IPS-11a (cell line): ENCODE data around the gene ETNK1.
"Not testable (repeated sequence)": the region's sequence is repeated elsewhere in the genome, so short reads cannot be mapped to it uniquely, and the experiment has no call there.

ENCODE experiments used
- H3K4me3 ChIP-seq: one replicate; pipeline ENCODE4 v1.5.1; 2013; ENCODE audit warnings: low read depth, low read length, control low read depth

Gene ETNK1

DNA sequence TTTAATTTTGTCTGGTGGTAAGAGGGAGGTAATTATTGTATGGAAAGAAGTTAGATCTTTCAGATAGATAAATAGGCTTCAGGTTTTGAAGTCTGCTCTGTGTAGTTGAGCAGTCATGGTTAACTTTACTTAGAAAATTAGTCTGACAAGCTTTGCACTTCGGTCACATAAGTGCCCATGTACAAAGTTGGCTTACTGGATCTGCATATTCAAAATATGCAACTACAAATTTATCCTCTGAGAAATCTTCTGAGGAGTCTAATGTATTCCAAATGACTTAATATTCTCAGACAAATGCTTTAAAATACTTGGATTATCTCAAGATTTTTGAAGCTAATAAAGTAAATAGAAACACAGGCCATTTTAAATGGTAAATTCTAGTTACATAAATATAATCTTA, 61.2 kb downstream of the ETNK1 start:
- no peak overlapping the region for H3K4me3 ChIP-seq

DNA sequence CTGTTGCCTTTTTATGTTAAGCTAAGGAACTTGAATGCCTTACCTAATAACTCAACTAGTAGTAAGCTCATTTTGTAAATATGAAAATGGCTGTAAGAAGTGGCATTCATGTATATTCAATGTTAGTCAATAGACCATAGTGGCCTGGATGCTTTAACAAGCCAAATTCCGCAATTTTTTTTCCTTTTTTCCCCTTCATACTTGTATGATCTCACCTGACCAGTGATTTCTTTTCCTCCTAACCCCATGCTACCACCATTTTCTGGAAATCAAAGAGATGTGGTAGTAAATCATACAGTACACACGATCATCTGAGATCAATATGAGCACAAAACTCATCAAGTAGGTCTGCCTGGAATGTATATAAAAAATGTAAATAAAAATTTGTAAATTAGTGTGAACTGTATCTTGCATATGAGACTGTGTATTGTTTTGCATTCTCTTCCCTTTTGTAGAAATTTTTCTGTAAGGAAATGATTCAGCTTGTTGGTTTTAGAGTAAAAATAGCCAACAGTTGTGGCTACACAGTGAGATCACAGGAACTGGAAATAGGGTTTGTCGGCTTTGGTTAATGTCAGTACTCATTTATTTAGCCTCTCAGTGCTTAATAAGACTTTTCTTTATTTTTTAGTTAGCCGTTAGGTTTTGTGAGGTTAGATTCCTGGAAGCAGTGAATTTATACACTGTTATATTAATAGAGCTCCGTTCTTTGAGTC, 62.5 kb downstream of the ETNK1 start:
- H3K4me3 ChIP-seq = no peak overlapping the region

DNA sequence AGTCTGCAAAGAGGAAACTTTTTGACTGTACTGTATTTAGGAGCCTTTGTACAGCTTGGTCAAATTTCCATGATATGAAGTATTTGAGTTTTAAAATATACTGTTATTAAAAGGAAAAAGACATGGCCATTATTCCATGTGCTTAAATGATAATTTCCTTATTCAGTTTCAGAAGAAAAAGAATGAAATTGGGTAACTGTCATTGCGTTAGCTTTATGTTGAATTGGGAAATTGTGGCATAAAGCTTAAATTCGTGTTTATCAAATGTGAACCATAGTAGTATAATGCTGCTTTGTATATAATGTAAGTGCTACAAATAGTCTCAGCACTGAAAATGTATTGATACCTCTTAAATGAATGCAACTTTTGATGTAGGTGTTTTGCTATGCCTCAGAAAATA, 64.9 kb downstream of the ETNK1 start:
- H3K4me3 ChIP-seq = no peak overlapping the region

DNA sequence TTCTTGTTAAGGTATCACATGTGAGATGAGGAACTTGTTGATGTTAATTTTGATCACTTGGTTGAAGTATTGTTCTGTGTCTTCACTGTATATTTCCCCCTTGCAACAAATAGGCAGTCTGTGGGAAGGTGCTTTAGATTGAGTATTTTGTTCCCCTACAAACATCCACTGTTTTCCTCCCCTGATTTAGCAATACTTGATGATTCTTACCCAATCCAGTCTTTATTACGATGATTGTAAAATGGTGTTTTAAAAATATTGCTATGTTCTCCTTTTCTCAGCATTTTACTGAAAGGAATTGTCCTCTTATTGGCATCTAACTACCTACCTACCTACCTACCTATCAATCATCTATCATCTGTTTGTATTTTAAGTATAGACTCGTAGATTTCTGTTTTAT, 66.3 kb downstream of the ETNK1 start:
- H3K4me3 ChIP-seq = no peak overlapping the region

DNA sequence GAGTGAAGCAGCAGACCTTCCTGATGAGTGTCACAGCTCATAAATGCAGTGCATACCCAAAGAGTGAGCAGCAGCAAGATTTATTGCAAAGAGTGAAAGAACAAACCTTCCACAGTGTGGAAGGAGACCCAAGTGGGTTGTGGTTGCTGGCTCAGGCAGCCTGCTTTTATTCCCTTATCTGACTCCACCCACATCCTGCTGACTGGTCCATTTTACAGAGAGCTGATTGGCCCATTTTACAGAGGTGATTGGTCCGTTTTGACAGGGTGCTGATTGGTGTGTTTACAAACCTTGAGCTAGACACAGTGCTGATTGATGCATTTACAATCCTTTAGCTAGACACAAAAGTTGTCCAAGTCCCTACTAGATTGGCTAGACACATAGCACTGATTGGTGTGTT, 67.5 kb downstream of the ETNK1 start:
- not testable (repeated sequence) for H3K4me3 ChIP-seq

DNA sequence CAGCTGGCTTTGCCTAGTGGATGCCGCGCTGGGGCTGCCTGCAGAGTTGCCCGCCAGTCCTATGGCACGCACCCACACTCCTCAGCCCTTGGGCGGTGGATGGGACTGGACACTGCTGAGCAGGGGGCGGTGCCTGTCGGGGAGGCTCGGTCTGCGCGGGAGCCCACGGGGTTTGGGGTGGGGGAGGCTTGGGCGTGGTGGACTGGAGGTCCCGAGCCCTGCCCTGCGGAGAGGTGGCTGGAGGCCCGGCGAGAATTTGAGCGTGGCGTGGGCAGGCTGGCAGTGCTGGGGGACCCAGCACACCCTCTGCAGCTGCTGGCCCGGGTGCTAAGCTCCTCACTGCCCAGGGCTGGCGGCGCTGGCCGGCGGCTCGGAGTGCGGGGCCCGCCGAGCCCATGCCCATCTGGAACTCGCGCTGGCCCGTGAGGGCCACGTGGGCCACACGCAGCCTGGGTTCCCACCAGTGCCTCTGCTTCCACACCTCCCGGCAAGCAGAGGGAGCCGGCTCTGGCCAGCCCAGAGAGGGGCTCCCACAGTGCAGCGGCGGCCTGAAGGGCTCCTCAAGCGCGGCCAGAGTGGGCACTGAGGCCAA, 68.1 kb downstream of the ETNK1 start:
- no peak overlapping the region for H3K4me3 ChIP-seq

DNA sequence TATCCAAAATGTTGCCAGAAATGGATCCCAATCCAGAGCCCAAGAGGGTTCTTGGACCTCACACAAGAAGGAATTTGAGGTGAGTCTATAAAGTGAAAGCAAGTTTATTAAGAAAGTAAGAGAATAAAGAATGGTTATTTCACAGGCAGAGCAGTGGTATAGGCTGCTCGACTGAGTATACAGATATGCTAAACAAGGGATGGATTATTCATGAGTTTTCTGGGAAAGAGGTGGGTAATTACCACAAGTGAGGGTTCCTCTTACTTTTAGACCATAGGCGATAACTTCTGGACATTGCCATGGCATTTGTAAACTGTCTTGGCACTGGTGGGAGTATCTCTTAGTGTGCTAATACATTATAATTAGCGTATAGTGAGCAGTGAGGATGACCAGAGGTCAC, 73.6 kb downstream of the ETNK1 start:
- H3K4me3 ChIP-seq = no peak overlapping the region

DNA sequence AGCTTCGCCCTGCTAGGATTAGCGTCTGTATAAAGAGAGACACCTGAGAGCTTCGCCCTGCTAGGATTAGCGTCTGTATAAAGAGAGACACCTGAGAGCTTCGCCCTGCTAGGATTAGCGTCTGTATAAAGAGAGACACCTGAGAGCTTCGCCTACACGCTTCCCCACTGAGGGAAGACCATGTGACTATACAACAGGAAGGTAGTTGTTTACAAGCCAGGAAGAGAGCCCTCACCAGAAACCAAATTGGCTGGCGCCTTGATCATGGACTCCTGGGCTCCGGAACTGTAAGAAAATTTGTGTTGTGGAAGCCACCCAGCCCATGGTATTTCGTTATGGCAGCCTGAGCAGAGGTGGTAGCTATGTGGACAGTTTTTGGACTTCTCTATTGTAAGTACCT, 74.7 kb downstream of the ETNK1 start:
- not testable (repeated sequence) for H3K4me3 ChIP-seq

DNA sequence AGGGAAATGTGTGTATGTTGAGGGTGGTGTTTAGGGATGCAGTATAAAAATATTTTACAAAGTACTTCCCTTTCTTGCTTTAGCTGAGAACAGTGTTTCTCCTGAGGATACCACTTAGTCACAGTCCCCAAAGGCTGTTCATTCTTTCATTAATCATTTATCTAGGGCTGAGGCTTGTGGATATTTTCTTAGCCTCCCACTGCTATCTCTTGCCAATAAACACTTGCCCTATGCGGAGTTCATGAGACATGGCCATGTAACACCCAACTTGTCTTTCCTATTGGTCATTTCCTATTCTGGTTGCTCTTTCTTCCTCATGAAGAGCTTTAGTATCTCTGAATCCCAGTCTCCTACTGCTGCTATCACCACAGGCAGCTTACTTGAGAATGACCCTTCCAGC, 75.1 kb downstream of the ETNK1 start:
- H3K4me3 ChIP-seq = no peak overlapping the region

DNA sequence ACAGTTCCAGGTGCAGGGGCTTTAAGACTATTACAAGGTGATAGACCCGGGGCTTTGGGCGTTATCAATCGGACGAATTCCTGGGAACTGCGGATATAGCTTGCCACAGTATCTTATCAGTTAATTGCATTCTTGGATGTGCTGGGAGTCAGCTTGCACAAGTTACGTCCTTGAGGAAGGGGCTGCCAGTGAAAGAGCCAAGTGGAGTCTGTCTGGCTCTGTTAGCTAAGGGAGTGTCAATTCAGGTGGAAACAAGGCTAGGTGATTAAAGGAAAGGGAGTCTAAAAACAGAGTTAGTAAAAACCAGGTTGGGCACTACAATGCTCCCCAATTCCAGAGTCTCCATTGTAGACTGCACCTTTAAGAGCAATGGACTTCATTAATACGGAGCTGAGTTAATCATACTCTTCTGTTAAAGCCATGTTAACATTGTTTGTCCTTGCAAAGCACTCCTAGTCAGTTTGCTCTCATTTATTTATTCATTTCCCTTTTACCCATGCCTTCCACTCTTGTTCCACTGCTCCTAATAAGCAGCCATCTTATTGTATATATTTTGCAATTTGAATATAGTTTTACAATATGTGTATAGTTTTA, 76.3 kb downstream of the ETNK1 start:
- not testable (repeated sequence) for H3K4me3 ChIP-seq

DNA sequence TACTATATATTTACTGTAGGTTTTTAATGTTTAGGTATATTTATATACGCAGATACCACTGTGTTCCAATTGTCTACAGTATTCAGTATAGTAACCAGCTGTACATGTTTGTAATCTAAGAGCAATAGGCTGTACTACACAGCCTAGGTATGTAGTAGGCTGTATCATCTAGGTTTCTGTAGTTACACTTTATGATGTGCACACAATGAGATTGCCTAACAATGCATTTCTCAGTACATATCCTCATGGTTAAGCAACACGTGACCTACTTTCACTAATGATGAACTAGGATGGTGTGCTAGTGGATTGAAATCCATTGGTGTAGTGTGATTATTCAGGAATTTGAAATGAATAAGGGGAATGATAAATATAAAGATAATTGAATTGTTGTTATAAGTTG, 77.7 kb downstream of the ETNK1 start:
- no peak overlapping the region for H3K4me3 ChIP-seq

DNA sequence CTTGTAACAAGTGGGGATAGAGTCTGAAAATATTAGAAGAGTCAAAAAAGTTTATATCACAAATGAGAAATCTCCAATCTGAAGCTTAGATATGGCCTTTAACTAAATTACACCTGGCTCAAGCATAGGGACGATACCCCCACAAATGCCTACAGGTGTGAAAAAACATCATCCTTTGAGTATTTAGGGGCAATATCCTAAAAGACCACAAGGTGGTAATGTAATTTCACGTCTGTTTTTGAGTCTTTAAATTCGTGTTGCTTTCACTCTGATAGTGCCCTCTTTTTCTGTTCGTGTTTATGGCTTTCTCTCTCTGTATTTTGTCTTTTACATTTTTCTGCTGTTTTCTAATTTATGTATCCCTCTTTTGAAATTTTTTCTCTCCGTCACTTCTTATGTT, 84.3 kb downstream of the ETNK1 start:
- H3K4me3 ChIP-seq = no peak overlapping the region

DNA sequence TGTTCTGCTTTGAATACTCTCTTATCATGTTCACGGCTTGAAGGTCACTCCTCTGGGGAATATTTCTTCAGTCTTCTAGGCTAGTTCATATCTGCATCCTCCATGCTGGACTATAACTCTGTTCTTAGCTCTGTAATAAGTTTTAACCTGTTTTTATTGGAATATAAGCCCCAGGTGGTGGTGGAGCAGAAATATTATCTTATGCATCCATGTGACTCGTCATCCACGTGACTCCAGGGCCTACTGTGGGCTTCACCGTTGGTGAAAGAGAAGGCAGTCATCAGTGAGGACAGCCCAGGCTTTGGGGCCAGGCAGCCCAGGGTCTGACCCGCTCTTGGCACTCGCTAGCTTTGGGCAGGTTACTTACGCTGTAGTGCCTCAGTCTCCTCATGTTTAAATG, 87.1 kb downstream of the ETNK1 start:
- H3K4me3 ChIP-seq = no peak overlapping the region

DNA sequence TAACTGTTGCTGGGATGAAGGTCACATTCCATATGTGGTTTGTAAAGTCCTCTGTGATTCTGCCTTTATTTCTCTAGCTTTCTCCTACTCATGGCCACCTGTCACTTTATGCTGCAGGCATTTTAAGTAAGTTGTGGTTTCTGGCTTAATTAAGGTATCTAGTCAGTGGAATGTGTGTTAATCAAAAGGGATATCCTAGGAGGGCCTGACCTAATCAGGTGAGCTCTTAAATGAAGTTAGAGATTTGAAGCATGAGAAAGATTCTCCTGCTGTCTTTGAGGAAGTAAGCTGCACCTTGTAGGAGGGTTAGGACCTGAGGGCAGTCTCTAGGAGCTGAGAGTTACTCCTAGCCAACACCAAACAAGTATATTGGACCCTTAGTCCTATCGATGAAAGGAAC, 90.3 kb downstream of the ETNK1 start:
- H3K4me3 ChIP-seq = no peak overlapping the region

DNA sequence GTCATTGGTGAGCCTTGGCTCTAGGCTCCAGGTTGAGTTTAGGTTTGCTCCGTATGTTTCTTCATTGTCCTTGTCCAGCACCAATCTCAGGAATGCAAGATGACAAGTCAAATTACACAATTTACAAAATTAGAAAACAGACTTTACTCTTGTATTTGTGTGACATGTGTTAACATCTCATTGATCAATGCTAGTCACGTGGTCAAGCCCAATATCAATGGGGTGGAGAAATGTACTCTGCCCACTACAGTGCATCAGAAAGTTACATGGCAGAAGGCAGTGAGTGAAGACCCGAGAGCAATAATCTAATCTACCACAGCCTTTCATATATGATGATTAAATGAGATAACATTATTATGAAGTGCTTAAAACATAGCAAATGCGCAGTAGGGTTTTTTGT, 94.8 kb downstream of the ETNK1 start:
- no peak overlapping the region for H3K4me3 ChIP-seq

DNA sequence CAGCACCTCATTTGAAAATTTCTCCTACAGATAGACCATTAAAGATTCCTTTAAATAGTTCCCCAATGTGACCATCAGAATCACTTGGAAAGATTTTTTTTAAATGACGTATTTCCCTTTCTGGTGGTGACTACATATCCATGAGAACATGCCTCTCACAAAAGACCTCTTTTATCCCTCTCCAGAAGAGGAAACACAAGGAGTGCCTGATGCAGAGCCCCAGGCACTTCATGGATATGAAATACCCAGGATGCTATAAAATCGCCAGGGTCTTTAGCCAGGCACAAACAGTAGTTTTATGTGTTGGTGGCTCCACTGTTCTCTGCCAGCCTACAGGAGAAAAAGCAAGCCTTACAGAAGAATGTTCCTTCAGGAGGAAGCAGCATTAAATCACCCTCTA, 97.1 kb downstream of the ETNK1 start:
- H3K4me3 ChIP-seq = no peak overlapping the region

DNA sequence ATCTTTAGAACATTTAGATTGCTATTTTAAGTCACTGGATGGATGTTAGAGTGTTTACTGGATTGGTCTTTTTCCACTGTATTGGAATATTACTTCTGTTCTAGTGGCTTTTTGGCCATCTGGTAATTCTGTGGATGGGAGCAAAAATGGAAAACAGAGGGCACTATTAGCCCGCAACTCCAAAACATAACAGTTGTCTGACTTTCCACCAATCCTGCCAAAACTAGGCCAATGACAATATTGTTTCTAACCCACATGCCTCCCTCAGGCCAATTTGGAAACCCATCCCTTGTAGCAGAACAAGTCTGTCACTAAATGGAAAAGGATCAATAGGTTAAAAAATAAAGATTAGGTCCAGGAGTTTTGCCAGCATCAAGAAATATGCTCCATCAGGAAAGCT, 97.8 kb downstream of the ETNK1 start:
- no peak overlapping the region for H3K4me3 ChIP-seq

DNA sequence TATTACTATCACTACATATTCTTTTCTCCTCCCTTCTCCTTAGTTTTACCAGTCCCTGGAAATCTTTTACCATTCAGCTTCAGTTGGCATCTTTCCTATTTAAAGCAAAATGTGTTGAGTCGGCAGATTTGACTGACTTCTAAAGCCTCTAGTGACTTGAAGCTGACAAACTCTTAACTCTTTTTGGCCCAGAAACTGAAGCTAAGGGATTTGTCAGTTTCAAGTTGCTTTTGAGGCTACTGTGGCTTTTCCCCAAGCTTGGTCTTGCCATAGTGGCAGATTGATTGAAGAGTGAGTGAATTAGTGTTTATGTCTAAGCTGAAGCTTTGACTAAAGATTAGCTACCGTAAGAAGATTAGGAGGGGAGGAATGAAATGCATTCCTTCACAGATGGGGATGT, 104.0 kb downstream of the ETNK1 start:
- no peak overlapping the region for H3K4me3 ChIP-seq

DNA sequence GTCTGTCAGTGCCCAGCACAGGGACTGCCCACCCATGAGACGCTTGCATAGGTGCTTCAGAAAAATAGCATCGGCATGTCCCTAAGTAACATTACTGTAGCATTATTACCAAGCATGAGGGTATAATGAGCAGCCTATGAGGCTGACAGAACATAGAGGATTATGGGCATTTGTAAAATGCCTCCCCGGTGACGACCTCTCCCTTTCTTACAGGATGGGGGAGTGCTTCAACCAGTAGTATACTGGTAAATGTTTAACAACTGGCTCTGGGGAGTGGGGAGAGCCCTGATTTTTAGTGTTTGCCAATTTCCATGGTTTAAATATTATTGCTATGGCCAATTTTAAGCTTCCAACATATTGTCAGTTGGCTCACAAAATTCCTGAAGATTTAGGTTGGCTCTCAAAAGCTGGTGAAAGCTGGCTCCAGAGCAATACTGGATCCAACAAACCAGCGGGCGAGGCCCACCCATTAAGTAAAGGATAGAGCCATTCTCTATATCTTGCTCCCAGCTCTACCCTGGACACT, 104.5 kb downstream of the ETNK1 start:
- H3K4me3 ChIP-seq = no peak overlapping the region

DNA sequence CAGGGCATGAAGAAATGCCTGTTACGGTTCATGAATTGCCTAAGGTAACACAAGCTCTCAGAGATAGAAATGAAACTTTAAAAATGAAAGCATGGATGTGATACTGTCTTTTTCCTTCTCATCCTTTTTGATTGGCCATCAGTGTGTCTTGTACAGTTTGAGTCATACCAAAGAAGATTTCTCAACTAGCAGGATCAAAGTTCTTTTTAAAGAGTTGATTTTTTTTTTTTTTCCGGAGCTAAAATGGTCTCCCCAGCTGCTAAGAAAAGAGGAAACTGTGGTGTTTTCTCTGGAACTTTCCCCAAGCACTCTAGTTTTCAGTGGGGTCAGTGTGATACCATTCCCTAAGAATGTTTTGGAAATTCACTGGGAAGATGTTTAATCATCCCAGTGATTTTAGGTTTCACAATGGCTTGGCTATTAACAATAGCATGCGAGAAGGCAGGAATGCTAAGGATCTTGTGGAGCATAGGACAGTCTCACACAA, 105.0 kb downstream of the ETNK1 start:
- no peak overlapping the region for H3K4me3 ChIP-seq

DNA sequence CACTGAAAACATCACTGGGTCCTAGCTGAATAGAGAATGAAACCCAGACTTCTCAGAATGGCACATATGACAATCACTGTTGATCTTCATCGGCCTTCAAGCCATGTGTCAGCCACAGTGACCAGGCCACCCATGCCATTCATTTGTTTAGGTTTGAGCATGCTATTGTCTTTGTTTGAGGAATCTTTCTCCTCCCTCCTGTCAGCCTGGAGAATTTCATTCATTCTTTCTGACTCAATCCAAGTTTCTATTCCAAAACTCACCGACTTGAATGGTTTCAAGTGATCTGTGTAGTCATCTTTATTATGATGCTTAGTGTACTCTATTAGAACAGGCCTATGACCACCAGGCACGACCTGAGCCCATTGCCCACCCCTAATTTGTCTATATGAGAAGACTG, 106.3 kb downstream of the ETNK1 start:
- no peak overlapping the region for H3K4me3 ChIP-seq

DNA sequence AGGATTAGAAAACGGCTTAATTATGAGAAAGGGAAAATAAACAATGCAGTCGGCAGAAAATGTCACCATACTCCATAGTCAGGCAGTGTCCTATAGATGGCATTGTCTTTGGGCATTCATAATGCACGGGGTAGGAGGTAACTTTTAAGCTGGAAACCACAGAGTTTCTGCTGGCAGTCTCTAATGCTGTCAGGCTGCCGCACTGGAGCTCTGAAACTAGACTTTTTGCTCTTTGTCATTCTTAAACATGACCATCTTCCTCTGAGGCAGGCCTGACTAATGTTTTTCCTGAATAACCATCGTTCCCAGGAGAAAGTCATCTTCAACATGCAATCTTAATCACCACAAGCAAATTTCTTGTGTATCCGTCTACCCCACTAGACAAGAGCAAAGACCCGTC, 108.8 kb downstream of the ETNK1 start:
- no peak overlapping the region for H3K4me3 ChIP-seq
